Fibroblast of pulmonary artery (primary cell): ENCODE measurements around the gene ZSWIM6.
A peak's percentile ranks its signal among the peaks of the same experiment; 100 is the strongest.

ENCODE experiments used
- DNase-seq: peaks from one replicate; pipeline ENCODE4 v3.0.0-alpha.2; 2010; ENCODE audit warnings: low read depth
- H3K4me3 ChIP-seq: replicated peaks from 2 replicates; pipeline ENCODE4 v1.5.1; 2011; ENCODE audit warnings: low read depth, mild to moderate bottlenecking, control low read depth, low read length, moderate library complexity
- TF ChIP-seq, protein P1 (sequence below): IDR thresholded peaks from 2 replicates; pipeline ENCODE4 v1.5.1; 2011; ENCODE audit warnings: mild to moderate bottlenecking, control low read depth, low read length, inconsistent platforms; ENCODE audit errors: missing control alignments

Gene ZSWIM6

DNA sequence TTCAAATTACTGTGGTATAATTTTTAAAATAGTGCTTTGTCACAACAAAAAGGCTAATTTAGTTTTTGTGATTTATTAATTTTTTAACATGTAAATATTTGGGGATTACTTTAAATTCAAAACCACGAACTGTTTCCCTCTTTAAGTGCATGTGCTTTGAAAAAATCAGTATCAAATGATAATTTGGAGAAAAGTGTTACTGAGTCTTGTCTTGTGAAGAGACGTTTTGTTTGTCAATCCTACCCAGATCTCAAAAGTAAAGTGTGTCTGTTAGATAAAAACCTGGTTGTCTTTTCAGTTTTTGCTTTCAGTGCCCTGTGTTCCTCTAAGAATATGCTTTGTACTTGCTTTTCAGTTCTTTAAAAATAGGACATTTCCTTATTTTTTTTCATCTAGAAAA lies 7.7 kb downstream of the ZSWIM6 start:
- H3K4me3 ChIP-seq, result no peak overlapping the region
- TF ChIP-seq, protein P1, sequence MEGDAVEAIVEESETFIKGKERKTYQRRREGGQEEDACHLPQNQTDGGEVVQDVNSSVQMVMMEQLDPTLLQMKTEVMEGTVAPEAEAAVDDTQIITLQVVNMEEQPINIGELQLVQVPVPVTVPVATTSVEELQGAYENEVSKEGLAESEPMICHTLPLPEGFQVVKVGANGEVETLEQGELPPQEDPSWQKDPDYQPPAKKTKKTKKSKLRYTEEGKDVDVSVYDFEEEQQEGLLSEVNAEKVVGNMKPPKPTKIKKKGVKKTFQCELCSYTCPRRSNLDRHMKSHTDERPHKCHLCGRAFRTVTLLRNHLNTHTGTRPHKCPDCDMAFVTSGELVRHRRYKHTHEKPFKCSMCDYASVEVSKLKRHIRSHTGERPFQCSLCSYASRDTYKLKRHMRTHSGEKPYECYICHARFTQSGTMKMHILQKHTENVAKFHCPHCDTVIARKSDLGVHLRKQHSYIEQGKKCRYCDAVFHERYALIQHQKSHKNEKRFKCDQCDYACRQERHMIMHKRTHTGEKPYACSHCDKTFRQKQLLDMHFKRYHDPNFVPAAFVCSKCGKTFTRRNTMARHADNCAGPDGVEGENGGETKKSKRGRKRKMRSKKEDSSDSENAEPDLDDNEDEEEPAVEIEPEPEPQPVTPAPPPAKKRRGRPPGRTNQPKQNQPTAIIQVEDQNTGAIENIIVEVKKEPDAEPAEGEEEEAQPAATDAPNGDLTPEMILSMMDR, result no peak
- no peak for DNase-seq

DNA sequence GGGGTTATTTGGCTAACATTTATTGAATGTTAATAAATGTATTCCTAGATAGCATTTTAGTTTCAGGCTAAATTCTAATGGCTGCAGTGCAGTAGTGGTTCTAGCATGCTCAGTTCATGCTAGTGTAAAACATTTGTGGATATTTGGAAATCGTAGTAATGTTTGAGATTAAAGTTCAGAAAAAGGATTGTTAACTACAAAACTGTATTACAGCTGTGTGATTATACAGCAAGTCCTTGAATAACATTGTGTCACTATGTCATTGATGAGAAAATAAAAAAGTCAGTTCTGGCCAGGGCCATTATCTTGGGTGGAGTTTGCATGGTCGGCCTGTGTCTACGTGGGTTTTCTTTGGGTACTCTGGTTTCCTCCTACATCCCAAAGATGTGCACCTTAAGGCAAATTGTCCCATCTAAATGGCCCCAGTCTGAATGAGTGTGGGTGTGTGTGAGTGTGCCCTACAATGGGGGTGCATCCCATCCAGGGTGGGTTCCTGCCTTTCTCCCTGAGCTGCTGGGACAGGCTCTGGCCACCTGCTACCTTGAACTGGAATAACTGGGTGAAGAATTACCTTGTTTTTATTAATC lies 8.8 kb downstream of the ZSWIM6 start:
- DNase-seq, result no peak
- H3K4me3 ChIP-seq, result no peak overlapping the region
- TF ChIP-seq, protein P1, result no peak

DNA sequence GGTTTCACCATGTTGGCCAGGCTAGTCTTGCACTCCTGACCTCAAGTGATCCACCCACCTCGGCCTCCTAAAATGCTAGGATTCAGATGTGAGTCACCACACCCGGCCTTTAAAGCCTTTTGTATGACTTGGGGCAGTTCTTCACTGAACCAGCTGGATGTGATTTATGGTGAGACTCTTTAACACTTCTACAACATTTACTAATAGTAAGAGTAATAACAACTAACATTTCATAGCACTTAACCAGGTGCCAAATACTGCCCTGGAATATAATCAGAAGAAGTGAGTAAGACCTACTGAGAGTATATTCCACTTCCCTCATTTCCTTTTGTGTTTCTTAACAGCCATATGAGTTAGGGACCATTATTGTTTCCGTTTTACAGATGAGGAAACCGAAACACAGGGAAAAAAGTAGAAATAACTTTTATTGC lies 10.0 kb downstream of the ZSWIM6 start:
- TF ChIP-seq, protein P1, result no peak
- no peak overlapping the region for H3K4me3 ChIP-seq
- DNase-seq, result no peak

DNA sequence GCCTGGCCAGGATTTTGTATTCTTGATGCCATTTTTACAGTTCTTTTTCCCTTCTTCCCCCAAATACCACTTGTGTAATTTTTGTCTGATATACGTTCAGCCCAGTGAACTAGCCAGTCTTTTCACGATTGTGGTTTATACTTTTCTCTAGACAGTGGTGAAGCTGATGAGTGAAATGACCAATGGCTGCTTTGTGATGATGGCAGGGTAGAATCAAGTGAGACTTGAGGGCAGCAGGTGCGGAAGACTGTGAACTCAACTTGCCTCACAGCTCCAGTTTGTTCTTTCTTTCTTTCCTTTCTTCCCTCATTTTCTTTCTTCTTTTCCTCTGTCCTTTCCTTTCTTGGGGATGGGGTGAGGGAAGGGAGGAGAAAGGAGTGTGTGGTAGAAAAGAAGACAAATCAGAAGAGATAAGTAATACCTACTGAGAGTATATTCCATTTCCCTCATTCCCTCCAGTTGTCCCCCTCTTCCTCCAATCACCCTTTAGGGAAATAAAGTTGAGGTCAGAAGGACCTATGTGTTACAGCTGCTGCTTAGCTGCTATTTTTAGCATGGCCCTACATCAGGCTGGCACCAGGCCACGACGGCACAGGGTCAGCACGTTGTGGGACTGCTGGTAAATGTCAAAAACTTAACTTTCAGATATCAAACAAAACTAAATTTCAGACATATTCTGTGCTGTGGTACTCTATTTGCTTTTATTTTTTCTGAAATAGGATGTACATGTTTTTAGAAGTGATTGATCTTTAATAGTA lies 12.3 kb downstream of the ZSWIM6 start:
- TF ChIP-seq, protein P1, result no peak
- no peak overlapping the region for H3K4me3 ChIP-seq
- no peak for DNase-seq

DNA sequence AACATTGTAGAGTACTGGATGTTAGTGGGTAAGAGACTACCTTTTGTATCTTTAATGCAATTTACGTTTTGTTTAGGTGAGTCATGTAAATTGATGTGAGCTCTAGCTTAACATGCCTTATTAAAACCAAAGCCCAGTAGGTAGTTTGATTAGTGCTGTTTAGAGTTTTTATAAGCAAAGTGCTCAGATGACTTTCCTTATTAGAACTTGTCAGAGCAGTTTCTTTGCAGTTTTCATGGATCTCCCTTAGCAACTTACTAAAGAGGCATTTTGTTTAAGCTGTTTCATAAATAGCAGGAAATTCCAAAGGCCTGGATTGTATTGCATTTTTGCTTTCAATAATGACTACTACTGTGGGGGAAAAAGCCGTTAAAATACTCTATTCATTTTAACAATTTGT lies 14.5 kb downstream of the ZSWIM6 start:
- DNase-seq, result peak; percentile 18
- TF ChIP-seq, protein P1, result no peak
- H3K4me3 ChIP-seq, result no peak overlapping the region

DNA sequence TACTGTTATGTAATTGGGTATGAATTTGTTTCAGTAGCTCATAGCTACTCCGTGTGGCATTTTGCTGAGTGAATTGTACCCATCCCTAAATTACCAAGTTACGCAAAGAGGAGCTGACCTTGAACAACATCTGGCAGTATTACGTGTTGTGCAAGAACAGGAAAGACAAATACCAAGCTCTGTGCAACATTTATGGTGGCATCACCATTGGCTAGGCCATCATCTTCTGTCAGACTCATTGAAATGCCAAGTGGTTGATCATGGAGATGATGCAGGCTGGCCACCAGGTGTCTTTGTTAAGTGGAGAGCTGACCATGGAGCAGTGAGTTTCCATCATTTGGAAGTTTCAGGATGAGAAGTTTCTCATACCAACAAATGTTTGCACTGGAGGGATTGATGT lies 15.0 kb downstream of the ZSWIM6 start:
- peak; percentile 28 for DNase-seq
- TF ChIP-seq, protein P1, result peak; percentile 7
- H3K4me3 ChIP-seq, result no peak overlapping the region
